Ovary (tissue), 3 donors: ENCODE measurements around the gene PCDH20.

Experiments
- CTCF ChIP-seq, 3 donors: fragments of 450-650 bp in 2 of 3; fragments of 200-600 bp in 1 of 3; IDR thresholded peaks; one replicate each; pipeline versions ENCODE4 v1.5.1 to v1.8.0; 2016 to 2022; ENCODE audit warnings: antibody characterized with exemption in 3 of 3, mild to moderate bottlenecking in 1 of 3
- POLR2A ChIP-seq: fragments of 450-650 bp; IDR thresholded peaks from one replicate; pipeline ENCODE4 v1.6.1; 2017; ENCODE audit warnings: antibody characterized with exemption, mild to moderate bottlenecking, moderate library complexity
- donor health status: DM: no; HTN: no; CAD: no.

- no peak for TF ChIP-seq POLR2A
- no peak for TF ChIP-seq CTCF (IDR thresholded peaks at IDR 0.05)
Measured at GRCh38 chr13:61410266-61410665, 5.4 kb downstream of the PCDH20 start.
